Kidney capillary endothelial cell (primary cell): ENCODE results near the gene AHRR.
"Not testable (repeated sequence)": the region's sequence is repeated elsewhere in the genome, so short reads cannot be mapped to it uniquely, and the experiment has no call there.

Experiments
- DNase-seq: peaks from one replicate; pipeline ENCODE4 v3.0.0-alpha.2; 2018; ENCODE audit warnings: low spot score

Gene AHRR

GRCh38 chr5:321230-321725, at the start of gene AHRR:
Gene AHRR, plus strand, starts transcription at chr5:321714. Its CDS starts 22,189 bp downstream, at chr5:343903.
- DNase-seq, result peak; percentile 51

- not testable (repeated sequence) for DNase-seq
Observed at GRCh38 chr5:271828-272167, 49.7 kb upstream of the AHRR start.

- DNase-seq, result not testable (repeated sequence)
Observed at GRCh38 chr5:273091-273490, 48.4 kb upstream of the AHRR start.

DNA sequence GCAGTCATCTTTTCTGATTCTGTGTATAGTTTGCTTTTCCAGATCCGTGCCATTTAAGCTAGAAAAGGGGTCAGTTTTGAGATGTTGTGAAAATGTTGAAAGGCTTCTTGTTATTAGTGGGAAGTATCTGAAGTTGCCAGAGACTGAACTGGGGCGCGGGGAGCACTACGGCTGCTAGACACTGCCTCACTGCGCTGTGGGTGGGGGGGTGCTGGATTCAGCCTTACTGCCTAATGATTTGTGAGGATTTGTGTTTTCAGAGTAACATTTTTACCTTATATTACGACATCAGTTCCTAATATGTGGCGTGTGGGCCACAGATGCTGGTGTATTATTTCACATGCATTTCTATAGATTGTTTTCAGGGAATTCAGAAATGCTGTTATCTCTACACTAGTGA, 48.0 kb upstream of the AHRR start:
- DNase-seq, result not testable (repeated sequence)

- not testable (repeated sequence) for DNase-seq
Observed at GRCh38 chr5:274346-274745, 47.2 kb upstream of the AHRR start.

GRCh38 chr5:278646-279045, 42.9 kb upstream of the AHRR start:
- no peak for DNase-seq

DNA sequence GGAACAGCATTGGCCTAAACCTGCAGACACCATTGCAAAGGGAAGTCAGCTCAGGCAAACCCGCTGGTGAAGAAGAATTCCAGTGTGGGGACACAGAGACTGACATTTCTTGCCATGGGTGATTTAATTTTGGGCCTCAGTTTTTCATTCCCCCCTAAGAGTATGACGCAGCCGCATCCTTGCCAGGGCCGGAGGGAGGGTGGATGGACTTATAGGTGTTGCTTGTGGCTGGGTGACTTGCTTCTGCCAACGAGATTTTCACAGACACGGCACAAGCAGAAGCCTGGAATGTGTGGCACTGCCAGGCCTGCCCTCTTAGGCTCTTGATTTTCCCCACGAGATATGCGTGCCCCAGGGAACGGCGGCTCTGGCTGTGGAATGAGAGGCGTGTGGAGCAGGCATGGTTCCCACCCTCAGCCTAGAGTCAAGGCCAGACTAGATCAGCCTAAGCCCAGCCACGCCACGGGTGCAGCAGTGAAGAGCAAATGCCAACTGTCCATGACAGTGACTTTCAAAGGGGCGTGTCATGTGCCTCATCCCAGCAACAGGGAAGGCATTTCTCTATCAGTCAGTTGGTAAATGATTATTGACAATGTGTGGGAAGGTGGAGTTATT, 42.4 kb upstream of the AHRR start:
- not testable (repeated sequence) for DNase-seq

DNA sequence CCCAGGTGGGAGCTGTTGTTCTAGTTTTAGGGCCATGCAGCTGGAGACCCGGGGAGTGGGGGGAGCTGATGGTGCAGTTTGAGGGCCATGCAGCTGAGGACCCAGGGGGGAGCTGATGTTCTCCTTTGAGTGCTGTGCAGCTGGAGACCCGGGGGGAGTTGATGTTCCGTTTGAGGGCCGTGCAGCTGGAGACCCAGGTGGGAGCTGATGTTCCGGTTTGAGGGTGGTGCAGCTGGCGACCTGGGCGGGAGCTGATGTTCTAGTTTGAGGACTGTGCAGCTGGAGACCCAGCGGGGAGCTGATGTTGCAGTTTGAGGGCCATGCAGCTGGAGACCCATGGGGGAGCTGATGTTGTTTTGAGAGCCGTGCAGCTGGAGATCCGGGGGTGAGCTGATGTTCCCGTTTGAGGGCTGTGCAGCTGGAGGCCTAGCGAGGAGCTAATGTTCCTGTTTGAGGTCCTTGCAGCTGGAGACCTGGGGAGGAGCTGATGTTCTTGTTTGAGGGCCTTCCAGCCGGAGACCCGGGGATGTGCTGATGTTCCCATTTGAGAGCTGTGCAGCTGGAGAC, 35.4 kb upstream of the AHRR start:
- DNase-seq, result no peak

DNA sequence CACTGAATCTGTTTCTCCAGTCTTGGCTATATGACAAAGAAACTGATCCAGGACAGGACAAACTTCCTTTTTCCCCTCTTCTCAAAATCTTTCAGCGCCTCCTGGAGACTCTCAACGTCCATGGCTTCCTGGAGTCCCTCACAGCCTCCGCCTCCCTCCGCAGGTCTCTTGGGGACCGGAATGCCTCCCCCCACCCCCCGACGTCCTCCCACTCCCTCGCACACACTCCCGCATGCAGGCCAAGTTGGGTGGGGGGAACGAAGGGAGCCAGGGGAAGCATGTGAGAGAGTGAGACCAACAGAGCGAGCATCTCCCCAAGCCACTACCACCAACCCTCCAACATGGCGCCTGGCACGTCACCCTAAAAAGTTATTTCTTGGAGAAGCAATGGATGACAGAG, 31.3 kb upstream of the AHRR start:
- DNase-seq, result not testable (repeated sequence)

GRCh38 chr5:291345-291744, 30.2 kb upstream of the AHRR start:
- DNase-seq, result not testable (repeated sequence)

- DNase-seq, result not testable (repeated sequence)
Observed at GRCh38 chr5:294788-295187, 26.7 kb upstream of the AHRR start.

- not testable (repeated sequence) for DNase-seq
Observed at GRCh38 chr5:296207-296606, 25.3 kb upstream of the AHRR start.

DNA sequence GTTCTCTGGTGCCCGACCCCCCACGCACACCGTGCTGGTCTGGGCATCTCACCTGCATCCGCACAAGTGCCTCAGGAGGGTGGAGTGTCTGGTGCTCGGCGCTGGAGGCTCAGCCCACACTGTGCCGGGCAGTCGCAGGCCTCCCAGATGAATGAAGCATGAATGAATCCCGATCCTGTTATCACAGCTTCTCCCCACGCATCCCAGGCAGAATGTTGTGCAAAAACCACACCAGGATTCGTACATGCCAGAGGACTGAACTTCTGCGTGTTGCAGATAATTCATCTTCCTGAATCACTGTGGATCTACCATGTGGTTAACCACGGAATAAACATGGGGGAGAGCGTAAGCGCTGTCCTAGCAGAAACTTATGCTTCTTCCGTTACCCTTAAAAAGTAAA, 24.6 kb upstream of the AHRR start:
- DNase-seq, result not testable (repeated sequence)

- DNase-seq, result not testable (repeated sequence)
Observed at GRCh38 chr5:297448-297847, 24.1 kb upstream of the AHRR start.

DNA sequence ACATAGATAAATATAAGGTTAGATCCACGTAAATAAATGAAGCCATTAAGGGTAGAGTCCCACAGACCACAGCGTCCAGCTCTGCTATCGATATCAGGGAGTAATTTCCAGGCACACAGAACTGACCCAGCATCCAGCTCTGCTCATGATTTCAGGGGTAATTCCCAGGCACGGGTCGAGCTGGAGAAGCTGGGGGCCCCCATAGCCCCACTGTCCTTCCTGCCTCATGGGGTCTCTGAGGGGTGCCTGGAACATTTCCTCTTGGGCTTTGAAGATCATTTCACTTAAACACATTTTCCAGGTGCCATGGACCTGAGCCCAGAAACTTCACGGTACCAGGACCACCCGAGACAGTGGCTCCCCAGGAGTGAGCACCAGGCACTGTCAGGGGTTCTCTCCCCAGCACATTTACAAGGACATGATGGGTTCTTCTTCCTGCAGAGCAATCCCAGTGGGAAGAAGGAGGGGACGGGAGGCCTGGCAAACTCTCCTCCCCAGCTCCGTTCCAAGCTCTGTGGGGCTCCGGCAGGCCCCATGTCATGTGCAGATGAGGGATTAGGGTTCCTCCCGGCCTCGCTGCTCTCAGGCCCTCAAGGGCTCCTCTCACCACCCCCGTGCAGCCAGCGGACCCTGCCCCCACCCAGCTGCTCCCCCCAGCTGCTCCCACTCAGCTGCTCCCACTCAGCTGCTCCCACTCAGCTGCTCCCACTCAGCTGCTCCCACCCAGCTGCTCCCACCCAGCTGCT, 23.4 kb upstream of the AHRR start:
- not testable (repeated sequence) for DNase-seq

- DNase-seq, result no peak
Observed at GRCh38 chr5:298737-299125, 22.8 kb upstream of the AHRR start.

DNA sequence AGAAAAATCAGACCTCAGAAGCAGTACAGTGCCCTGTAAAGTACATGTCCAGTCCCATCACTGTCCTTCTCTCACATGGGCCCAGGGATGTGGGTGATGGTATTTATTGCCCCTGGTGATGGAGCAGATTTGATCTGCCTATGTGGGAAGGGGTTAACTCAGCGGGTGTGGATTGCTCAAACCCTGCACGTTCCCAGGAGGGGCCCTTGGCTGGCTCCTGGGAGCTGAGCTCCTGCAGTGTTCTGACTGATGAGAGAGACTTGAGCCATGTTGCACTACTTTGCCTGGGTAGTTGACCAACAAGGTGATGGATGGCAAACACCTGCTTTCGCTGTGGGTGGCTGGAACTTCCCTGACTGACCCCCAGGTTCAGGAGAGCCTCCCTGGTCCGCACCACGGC, 21.6 kb upstream of the AHRR start:
- not testable (repeated sequence) for DNase-seq

GRCh38 chr5:300691-301435, 20.7 kb upstream of the AHRR start:
- DNase-seq, result not testable (repeated sequence)

DNA sequence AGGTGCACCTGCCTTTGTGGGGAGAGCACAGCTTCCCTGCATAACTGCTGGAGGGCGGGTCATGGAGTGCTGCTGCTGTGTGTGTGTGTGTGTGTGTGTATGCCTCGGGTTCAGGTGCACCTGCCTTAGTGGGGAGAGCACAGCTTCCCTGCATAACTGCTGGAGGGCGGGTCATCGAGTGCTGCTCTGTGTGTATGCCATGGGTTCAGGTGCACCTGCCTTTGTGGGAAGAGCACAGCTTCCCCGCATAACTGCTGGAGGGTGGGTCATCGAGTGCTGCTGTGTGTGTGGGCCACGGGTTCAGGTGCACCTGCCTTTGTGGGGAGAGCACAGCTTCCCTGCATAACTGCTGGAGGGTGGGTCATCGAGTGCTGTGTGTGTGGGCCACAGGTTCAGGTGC, 19.1 kb upstream of the AHRR start:
- not testable (repeated sequence) for DNase-seq

GRCh38 chr5:302966-303365, 18.5 kb upstream of the AHRR start:
- DNase-seq, result no peak

DNA sequence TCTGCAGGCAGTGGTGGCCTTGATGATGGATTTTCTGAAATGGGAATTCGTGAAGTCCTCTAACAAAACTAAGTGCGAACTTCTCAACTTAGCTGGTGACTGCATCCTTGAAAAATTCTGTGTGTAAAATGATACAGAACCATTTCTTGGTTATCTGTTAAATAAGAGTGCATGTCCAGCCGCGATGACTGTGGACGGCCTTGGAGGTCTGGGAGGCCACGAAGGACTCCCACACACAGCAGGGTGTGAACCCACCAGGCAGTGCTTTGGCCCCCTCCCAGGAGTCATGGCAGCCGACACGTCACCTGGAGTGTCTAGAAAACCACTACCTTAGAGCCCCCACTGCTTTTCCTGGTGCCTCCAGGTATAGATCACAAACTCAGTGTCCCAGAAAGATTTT, 17.8 kb upstream of the AHRR start:
- DNase-seq, result not testable (repeated sequence)

DNA sequence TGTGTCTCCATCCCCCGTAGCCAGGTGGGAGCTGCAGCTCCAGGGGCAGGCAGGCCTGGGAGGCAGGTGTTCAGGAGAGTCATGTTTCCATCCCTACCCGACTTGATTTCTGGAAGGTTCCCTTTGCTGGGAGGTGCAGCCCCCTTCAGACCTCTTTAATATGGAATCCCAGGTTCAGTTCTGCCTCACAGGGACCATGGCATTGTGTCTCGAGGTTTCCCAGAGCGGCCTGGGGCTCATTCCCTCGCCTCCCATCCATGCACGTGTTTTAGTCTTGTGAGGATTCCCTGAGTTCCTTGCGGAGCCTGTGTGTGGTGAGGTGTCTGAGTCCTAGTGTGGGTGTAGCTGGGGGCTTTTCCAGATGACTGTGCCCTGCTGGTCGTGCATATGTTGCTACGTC, 16.5 kb upstream of the AHRR start:
- DNase-seq, result no peak

DNA sequence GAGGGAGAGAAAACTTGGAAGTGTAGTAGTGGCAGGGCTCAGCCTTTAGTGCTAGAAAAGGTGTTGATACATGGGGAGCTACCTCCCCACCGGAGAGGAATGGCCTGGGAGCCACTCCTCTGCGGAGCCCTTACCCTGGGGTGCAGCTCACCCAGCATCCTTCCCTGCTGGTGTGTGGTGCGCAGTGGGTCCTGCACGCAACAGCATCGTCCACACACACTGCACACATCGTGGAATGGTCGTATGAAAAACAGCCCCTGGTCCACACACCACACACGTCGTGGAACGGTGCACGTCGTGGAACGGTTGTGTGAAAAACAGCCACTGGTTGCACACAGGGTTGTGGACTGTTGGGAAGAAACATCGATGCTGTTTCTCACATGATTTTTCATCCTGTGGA, 16.1 kb upstream of the AHRR start:
- no peak for DNase-seq
